GM18909 (cell line): ENCODE results near the gene MDFIC.
A peak's percentile ranks its signal among the peaks of the same experiment; 100 is the strongest.
"Not testable (repeated sequence)": the region's sequence is repeated elsewhere in the genome, so short reads cannot be mapped to it uniquely, and the experiment has no call there.

ENCODE experiments used
- ATAC-seq: cut with Tn5 transposase; IDR thresholded peaks from one replicate; pipeline ENCODE4 v1.9.1; 2021; ENCODE audit warnings: mild to moderate bottlenecking; ENCODE audit not compliant: unreplicated experiment, poor library complexity

The MDFIC gene, protein sequence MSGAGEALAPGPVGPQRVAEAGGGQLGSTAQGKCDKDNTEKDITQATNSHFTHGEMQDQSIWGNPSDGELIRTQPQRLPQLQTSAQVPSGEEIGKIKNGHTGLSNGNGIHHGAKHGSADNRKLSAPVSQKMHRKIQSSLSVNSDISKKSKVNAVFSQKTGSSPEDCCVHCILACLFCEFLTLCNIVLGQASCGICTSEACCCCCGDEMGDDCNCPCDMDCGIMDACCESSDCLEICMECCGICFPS

DNA sequence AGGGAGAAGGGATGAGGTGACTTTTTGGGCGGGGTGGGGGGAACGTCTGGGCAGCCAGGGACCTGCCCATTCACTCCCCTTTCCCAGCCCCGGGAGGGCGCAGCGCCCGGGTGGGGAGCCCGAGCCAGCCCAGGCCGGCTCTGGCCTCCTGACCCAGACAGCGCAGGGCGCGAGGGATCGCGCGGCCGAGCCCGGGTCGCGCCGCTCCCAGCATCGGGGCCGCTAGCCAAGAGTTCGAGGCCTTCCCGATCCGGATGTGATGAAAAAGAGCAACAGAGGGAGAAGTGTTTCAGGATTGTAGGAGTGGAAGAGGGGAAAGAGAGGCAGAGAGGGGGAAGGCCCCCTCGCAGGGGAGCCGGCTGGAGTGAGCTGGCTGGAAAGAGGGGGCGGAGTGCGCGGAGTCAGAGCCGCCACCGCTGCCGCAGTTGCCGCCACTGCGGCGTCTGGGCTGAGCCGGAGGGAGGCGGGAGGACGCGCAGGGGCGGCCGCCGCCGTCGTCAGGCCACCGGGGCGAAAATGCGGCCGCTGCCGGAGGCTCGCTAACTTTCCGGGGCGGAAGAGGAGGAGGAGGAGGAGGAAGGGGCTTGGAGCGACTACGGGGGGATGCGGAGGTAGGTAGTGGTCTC lies at the start of gene MDFIC:
Gene MDFIC, plus strand, starts transcription at position 69 of the 626 bp plus-strand sequence. CDS start 940 bp downstream, outside the sequence.
- ATAC-seq = peak; percentile 43

DNA sequence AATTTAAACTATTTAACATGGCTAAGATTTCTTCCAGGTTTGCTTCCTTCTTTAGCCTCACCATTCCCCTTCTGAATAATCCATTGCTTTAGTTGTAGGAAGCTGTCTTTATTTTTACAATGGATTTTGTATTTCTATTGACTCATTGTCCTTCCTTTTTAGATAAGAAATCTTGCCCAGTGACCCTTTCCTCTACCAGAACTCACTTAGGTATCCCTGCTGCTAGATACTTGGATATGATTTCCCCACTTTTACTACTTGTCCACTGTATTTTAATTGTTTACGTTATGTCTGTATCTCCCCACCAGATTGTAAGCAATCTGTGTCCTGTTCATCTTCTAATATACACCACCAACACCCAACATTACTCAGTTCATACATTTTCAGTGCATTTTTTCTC lies 47.7 kb upstream of the MDFIC start:
- ATAC-seq = no peak

DNA sequence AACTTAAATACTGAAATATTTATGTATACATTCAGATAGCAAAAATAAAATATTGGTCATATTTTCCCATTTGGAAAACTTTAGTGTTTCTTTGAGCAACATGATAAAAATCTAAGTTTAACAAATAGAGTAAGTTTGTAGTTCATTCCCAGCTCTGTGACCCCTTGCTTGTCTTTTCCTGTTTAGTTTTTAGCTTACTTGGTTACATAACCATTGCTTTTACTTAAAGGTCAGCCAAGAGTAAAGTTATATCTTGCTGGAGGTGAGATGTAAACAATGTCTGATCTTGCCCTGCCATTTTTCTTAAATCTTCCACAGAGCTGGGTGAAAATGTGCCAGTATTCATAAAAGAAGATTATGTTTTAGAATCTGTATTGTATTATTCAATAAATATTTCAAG lies 46.7 kb upstream of the MDFIC start:
- ATAC-seq = no peak

DNA sequence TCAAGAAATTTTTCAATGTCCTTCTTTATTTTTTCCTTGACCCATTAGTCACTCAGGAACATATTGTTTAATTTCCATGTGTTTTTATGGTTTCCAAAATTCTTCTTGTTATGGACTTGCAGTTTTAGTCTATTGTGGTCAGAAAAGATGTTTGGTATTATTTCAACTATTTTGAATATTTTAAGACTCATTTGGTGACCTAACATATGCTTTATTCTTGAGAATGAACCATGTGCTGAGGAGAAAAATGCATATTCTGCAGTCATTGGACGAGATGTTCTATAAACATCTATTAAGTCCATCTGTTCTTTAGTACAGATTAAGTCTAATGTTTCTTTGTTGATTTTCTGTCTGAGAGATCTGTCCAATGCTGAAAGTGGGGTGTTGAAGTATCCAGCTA lies 42.3 kb upstream of the MDFIC start:
- no peak for ATAC-seq

DNA sequence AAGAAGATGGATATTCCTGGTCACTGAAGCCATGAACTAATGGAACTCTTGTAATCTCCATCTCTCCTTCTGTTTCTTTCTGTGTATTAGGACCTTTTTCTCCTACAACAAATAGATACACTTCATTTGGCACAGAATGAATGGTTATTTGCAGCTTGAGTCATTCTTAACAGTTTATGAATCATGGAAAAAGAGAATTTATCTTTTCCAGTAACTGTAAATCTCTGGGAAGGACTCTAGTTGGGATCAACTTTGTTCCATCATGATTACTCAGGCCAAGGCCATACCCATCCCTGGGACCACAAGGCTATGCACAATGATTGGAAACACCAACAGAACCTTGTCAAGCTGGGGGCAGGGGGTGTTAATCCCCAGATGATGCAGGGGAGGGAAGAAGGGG lies 36.1 kb upstream of the MDFIC start:
- no peak for ATAC-seq

DNA sequence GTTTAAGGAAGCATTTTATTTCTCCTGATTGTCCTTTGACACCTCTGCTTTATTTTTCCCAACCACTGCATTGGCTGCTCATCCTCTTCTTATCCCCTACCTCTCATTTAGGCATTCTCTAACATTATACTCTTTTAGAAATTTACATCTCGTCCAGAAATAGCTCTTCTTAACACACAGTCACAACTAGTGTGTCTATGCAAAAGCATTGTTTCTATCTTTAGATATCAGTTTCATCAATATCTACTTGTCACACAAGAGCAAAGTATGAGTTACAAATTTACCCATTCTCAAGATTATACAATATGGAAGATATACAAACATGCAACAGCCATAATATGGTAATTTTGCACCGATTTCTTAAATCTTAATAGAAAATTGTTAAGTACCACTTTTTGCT lies 35.7 kb upstream of the MDFIC start:
- no peak for ATAC-seq

DNA sequence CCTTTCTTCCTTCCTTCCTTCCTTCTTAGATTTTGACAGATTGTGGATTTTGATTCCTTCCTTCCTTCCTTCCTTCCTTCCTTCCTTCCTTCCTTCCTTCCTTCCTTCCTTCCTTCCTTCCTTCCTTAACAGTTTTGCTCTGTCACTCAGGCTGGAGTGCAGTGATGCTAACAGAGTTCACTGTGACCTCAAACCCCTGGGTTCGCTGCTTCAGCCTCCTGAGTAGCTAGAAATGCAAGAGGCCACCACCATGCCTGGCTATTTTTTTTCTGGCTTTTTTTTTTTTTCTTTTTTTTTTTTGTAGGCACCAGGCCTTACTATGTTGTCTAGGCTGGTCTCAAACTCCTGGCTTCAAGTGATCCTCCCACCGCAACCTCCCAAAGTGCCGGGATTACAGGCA lies 32.8 kb upstream of the MDFIC start:
- ATAC-seq = not testable (repeated sequence)

DNA sequence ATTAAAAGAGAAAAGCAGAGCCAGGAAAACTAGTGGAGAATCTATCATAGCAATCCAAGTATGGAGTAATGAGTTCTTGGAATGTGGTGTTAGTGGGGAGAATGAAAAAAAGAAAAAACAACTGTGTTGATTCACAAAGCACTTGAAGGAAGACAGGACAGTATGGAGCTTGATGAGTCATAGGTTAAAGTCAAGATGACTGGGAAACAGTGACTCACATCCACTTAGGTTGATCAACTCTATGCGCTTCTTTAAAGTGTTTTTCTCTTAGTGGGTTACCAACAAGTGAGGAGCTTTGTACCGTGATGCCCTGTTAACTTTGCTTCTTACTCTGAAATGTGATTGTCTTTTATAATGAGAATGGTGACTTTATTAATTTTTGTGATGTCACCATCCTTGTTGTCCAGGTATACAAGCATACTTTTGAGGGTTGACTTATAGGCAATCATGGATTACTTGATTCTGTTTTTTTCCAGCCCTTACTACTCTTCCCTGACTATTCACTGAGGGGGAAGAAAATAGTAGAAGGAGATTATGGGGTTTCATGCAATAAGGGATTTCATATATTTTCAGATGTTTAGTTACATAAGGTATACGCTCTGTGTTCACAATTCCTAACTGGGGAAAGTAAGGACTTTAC lies 32.1 kb upstream of the MDFIC start:
- no peak for ATAC-seq

DNA sequence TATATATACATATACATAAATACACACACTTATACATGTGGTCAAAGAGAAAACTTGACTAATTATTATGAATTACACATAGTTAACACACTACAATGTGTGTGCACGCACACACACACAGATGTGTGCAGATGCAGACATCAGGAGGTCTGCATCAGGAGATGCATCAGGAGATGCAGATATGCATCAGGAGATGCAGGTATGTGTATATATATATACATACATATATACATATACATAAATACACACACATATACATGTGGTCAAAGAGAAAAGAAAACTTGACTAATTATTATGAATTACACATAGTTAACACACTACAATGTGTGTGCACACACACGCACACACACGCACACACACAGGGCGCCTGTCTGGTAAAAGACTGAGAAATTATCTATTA lies 31.3 kb upstream of the MDFIC start:
- ATAC-seq = no peak

DNA sequence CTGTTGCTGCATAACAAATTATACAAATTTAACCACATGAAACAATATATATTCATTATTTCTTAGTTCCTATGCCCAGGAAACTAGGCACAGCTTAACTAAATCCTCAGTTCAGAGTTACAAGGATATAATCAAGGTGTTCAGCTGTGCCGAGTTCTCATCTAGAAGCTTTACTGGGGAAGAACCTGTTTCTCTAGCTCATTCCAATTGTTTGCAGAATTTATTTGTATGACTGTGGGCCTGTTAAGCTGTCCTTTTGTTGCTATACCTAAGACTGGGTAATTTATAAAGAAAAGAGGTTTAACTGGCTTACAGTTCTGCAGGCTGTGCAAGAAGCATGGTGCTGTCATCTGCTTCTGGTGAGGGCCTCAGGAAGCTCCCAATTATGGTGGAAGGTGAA lies 21.8 kb upstream of the MDFIC start:
- ATAC-seq = no peak

DNA sequence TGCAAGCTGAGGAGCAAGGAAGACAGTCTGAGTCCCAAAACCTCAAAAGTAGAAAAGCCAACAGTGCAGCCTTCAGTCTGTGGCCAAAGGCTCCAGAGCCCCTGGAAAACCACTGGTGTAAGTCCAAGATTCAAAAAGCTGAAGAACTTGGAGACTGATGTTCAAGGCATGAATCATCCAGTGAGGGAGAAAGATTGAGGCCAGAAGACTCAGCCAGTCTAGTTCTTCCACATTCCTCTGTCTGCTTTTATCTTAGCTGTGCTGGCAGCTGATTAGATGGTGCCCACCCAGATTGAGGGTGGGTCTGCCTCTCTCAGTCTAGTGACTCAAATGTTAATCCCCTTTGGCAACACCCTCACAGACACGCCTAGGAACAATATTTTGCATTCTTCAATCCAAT lies 20.1 kb upstream of the MDFIC start:
- ATAC-seq = no peak

DNA sequence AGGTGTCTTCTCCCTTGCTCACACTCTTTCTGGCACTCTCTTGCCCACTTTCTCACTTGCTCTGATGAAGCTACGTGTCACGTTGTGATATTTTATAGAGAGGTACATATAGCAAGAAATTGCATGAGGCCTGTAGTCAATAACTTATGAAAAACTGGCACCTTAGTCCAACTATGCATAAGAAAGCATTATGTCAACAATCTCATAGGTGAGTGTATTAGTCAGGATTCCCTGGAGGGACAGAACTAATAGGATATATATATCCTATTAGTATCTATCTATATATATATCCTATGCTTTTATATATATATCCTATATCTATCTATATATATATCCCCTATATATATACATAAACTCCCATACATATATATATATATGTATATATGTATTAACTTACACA lies 18.8 kb upstream of the MDFIC start:
- ATAC-seq = no peak

DNA sequence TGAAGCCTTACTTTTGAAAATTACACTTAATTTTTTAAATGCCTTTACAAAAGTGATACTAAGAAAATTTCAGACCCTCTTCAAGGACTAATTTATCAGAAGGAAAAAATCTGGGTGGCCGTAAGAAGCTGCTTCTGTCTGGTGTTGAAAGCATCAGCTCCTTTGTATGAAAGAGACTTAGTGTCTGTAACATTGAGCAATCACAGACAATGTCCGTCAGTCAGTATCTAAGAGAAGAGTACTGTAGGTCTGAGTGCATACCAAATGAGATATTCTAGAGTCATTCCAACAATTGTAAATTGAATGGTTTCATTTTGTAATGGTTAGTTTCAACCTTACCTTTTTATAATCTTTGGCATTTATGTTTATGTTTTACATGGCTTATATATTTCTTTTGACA lies 11.1 kb upstream of the MDFIC start:
- ATAC-seq = no peak

DNA sequence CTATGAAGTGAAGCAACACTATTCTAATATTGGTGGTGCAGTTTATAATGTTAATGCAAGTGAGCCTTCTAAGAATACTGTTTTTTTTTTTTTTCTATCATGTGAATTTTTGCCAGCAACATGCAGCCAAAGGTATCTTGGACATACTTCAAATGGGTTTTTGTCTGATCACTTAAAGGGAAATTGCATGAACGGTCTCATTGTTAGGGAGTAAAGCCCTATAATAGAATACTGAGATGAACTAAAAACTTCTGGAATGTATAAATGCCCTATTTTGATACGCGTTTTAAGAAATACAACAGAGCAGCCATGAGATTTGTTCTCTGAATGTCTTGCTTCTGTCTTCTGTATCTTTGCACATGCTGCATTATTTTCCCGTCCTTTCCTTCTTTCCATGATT lies 10.5 kb upstream of the MDFIC start:
- ATAC-seq = no peak

DNA sequence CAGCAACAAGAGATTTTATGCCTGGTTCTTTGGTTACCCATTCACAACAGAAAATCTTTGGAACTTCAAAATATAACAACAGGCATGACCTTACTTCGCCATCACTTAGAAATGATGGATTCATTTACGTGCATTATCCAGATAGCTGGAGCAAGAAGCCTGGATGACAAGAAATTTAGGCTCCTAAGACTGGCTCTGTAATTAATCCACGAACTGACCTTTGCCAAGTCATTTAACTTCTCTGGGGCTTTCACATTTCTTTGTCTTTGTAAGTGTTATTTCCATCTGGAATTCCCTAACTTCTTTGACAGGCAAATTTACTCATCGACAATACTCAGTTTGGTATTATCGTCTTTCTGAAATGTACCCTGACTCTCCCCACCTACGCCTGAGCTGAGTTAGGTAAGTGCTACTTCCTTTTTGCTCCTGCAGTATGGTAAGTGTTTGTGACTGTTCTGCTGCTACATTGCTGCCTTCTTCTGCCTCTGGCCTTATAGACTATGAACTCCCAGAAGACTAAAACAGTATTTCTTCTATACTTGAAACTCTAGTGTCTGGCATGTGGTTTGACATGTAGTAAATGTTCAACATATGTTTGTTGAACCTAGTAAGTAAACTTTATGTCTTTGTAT lies 5.5 kb upstream of the MDFIC start:
- peak; percentile 95 for ATAC-seq

DNA sequence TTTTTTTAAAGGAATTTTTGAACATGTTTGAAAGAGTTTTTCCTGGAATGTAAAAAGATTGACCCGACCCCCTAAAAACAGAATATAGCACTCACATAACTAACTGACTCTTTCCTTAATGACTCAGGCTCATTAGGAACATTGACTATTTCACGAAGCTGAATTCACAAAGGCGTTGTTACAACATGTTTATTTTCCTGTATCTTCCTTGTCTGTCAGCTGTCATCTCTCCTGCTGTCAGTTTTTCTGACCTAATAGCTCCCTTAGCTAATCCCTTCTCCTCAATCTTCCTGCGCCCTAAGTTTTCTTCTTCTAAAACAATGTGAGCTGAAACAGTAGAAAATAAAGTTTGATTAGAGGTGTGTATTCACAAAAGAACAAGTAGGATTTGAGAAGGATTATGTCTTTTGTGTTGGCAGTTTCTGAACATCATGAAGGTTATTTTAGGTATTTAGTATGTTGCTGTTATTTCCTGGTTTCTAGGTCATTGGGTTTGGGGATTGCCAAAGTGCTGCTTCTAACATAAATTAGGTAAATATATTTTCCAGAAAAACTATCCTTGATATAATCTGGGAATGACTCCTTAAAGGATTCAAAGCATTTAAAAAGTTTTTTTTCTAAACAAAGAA lies 4.6 kb upstream of the MDFIC start:
- no peak for ATAC-seq

DNA sequence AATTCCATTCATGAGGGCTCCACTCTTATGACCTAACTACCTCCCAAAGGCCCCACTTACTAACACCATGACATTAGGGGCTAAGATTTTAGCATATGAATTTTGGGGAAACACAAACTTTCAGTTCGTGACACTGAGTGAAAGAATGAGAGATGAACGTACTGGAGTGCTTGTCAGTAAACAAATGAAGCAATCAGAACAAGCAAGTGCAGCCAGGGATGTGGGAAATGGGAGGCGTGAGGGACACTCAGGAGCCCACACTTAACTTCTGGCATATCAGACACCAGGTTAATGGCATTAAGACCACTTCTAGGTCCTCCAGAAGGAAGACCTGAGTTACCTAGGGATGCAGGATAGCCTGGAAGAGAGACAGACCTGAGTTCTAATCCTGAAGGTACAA lies 2.3 kb upstream of the MDFIC start:
- no peak for ATAC-seq

DNA sequence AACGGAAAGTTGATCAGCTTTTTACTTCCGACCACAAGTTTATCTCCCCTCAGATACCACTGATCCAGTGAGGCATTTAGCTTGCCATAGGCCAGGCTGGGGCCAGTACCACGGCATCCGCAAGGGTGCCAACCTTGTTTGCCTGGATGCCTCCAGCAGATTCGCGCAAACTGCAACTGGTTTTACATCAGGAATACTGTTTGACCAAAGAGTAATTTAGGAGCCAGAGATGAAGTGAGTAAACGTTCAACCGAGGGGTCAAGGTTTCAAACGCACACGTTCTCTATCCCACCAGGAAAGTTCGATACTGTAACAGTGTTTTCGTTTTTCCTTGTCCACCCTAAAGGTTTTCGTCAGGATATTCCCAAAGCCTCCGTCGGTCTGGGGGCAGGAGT lies 266 bp upstream of the MDFIC start:
- ATAC-seq = no peak

DNA sequence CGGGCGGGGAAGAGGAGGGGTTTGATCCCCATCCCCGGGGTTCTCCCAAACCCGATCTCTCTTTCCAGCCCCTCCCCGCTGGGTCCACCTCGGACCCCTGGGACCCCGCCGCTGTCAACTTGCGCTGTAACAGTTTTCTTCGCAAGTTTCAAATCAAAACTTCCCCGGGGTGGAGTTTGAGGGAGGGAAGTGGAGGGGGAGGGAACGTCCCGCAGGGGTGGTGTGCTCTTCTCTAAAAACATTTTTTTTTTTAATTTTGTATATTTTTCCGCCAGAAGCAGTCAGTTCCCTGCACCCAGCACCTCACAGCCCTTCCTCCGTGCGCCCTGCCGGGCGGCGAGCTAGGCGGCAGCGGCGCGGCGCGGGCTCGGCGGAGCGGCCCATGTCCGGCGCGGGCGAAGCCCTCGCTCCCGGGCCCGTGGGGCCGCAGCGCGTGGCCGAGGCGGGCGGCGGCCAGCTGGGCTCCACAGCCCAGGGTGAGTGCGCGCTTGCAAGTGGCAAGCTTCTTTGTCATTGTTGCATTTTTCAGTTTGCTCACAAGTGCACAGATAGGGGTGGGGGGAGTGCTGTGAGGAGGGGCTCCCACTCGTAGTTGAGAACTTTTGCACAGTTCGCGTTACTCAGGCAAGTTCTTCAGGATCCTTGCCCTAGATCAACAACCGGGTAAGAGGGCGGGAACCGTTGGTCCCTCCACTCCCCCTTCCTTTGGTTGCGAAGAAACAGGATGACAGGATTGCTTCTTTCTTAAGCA lies 933 bp downstream of the MDFIC start:
- ATAC-seq = peak; percentile 37

DNA sequence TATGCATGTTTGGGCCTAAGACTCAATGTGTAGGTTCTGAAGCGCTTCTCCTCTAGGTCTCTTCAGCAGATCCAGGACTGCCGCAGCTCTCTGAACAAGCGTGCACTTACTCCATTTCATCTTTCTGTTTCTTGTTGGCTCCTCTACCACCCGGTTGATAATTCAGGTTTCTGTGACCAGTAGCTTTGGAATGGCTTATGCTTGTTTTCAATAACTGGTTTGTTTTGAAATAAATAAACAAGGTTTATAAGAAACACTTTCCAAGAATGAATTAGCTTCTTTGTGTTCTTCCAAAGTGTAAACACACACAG lies 1.5 kb downstream of the MDFIC start:
- no peak for ATAC-seq
